PFSK-1 (cell line): ENCODE data around the gene RAB3GAP1.

Source experiments
- FOXP2 ChIP-seq: optimal IDR thresholded peaks from 2 replicates; pipeline ENCODE3; 2011; ENCODE audit warnings: borderline replicate concordance, control low read depth, inconsistent platforms; ENCODE audit not compliant: insufficient read depth; ENCODE audit errors: extremely low read length, extremely low read depth
- POLR2AphosphoS5 ChIP-seq: IDR thresholded peaks from 2 replicates; pipeline ENCODE4 v1.6.1; 2012; ENCODE audit warnings: low read depth, mild to moderate bottlenecking, control low read depth, low read length, moderate library complexity
- SIN3A ChIP-seq: IDR thresholded peaks from 2 replicates; pipeline ENCODE4 v1.6.1; 2012; ENCODE audit warnings: mild to moderate bottlenecking, low read length, moderate library complexity, borderline replicate concordance; ENCODE audit not compliant: insufficient read depth
- TAF1 ChIP-seq: IDR thresholded peaks from 2 replicates; pipeline ENCODE4 v1.6.1; 2012; ENCODE audit warnings: low read length, control low read depth, borderline replicate concordance; ENCODE audit not compliant: insufficient read depth
- TF ChIP-seq, protein P1 (sequence below), 2 experiments: IDR thresholded peaks; 2 replicates each; pipeline versions ENCODE4 v1.6.1 to v1.8.0; 2011 to 2012; ENCODE audit warnings: low read depth in 2 of 2, low read length in 2 of 2, control low read depth in 1 of 2, inconsistent platforms in 1 of 2, mild to moderate bottlenecking in 1 of 2, moderate library complexity in 1 of 2; ENCODE audit not compliant: insufficient read depth in 1 of 2

The RAB3GAP1 gene

DNA sequence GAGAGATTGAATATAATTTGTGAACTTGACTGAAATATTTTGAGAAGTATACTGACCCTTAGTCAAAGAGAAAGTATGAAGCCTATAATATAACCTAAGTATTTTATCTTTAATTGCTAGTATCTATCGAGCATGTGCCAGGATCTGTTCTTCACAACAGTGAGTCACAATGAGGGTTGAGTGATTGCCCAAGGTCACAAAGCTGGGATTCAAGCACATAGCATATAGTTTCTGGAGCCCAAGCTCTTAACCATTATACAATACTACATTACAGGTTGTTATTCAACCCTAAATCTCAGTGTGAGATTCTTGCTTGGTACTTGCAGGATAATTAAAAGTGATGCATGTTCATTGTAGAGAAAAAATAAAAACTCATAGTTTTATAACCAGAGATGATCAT is 97.2 kb downstream of the RAB3GAP1 start:
- TF ChIP-seq SIN3A (no peak), POLR2AphosphoS5 (no peak), TAF1 (no peak), FOXP2 (no peak)
- TF ChIP-seq, protein P1, sequence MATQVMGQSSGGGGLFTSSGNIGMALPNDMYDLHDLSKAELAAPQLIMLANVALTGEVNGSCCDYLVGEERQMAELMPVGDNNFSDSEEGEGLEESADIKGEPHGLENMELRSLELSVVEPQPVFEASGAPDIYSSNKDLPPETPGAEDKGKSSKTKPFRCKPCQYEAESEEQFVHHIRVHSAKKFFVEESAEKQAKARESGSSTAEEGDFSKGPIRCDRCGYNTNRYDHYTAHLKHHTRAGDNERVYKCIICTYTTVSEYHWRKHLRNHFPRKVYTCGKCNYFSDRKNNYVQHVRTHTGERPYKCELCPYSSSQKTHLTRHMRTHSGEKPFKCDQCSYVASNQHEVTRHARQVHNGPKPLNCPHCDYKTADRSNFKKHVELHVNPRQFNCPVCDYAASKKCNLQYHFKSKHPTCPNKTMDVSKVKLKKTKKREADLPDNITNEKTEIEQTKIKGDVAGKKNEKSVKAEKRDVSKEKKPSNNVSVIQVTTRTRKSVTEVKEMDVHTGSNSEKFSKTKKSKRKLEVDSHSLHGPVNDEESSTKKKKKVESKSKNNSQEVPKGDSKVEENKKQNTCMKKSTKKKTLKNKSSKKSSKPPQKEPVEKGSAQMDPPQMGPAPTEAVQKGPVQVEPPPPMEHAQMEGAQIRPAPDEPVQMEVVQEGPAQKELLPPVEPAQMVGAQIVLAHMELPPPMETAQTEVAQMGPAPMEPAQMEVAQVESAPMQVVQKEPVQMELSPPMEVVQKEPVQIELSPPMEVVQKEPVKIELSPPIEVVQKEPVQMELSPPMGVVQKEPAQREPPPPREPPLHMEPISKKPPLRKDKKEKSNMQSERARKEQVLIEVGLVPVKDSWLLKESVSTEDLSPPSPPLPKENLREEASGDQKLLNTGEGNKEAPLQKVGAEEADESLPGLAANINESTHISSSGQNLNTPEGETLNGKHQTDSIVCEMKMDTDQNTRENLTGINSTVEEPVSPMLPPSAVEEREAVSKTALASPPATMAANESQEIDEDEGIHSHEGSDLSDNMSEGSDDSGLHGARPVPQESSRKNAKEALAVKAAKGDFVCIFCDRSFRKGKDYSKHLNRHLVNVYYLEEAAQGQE (IDR thresholded peaks at IDR 0.05; ENCODE audit: insufficient read depth in 1 of 2, low read depth in 2 of 2, low read length in 2 of 2): no peak

GRCh38 chr2:135150725-135151124 is 98.6 kb downstream of the RAB3GAP1 start:
- TF ChIP-seq FOXP2 (no peak), TAF1 (no peak), SIN3A (no peak), POLR2AphosphoS5 (no peak)
- TF ChIP-seq, protein P1 (IDR thresholded peaks at IDR 0.05; ENCODE audit: insufficient read depth in 1 of 2, low read depth in 2 of 2, low read length in 2 of 2): no peak

DNA sequence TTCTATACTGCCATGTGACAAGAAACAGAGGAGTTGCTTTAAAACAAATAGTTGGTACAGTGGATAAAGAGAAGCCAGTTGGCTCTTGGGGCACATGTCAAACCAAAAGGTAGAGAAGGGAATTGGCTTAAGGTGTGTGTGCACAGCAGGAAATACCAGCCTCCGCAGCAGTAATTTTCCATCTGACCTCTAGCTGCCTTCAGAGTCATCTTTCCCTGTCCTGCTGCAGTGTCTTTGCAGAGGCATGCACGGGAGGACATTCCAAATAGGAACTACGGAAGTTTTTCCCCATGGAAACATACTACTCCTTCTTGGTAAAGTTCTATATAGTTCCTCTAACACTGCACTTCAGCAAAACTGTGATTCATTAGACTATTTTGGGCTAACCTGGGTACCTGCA is 99.5 kb downstream of the RAB3GAP1 start:
- no peak for TF ChIP-seq TAF1
- TF ChIP-seq FOXP2: no peak
- TF ChIP-seq, protein P1 (IDR thresholded peaks at IDR 0.05; ENCODE audit: insufficient read depth in 1 of 2, low read depth in 2 of 2, low read length in 2 of 2): no peak

- TF ChIP-seq, protein P1 (IDR thresholded peaks at IDR 0.05; ENCODE audit: insufficient read depth in 1 of 2, low read depth in 2 of 2, low read length in 2 of 2): no peak
- TF ChIP-seq TAF1: no peak
- TF ChIP-seq POLR2AphosphoS5: no peak
- no peak for TF ChIP-seq SIN3A
- TF ChIP-seq FOXP2: no peak
These were observed 100.3 kb downstream of the RAB3GAP1 start for GRCh38 chr2:135152361-135152760.

GRCh38 chr2:135154962-135155361 is 102.9 kb downstream of the RAB3GAP1 start:
- TF ChIP-seq POLR2AphosphoS5 (no peak), TAF1 (no peak), FOXP2 (no peak), SIN3A (no peak)
- TF ChIP-seq, protein P1 (IDR thresholded peaks at IDR 0.05; ENCODE audit: insufficient read depth in 1 of 2, low read depth in 2 of 2, low read length in 2 of 2): no peak
